A549 treated with AZD9567 at 1 μM for 4 hours (cell line): ENCODE data around the gene RAET1E. TPM values are rescaled to one million over a fixed set of nuclear protein-coding genes. Genes with fewer than 3 reads are reported as not detected.

ENCODE experiments used
- total RNA-seq: library from RNA; stranded (reverse); fragments of 200-300 nt; extraction: Qiagen RNA extraction; gene quantifications from 5 replicates; pipeline ENCODE4 v1.2.3, GENCODE V29; 2022; ENCODE audit not compliant: insufficient read depth

Gene RAET1E, protein sequence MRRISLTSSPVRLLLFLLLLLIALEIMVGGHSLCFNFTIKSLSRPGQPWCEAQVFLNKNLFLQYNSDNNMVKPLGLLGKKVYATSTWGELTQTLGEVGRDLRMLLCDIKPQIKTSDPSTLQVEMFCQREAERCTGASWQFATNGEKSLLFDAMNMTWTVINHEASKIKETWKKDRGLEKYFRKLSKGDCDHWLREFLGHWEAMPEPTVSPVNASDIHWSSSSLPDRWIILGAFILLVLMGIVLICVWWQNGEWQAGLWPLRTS
- 1.5 to 2.9 TPM (median 1.9 TPM) in 4 of 5 replicates, not detected in the other for total RNA-seq

DNA sequence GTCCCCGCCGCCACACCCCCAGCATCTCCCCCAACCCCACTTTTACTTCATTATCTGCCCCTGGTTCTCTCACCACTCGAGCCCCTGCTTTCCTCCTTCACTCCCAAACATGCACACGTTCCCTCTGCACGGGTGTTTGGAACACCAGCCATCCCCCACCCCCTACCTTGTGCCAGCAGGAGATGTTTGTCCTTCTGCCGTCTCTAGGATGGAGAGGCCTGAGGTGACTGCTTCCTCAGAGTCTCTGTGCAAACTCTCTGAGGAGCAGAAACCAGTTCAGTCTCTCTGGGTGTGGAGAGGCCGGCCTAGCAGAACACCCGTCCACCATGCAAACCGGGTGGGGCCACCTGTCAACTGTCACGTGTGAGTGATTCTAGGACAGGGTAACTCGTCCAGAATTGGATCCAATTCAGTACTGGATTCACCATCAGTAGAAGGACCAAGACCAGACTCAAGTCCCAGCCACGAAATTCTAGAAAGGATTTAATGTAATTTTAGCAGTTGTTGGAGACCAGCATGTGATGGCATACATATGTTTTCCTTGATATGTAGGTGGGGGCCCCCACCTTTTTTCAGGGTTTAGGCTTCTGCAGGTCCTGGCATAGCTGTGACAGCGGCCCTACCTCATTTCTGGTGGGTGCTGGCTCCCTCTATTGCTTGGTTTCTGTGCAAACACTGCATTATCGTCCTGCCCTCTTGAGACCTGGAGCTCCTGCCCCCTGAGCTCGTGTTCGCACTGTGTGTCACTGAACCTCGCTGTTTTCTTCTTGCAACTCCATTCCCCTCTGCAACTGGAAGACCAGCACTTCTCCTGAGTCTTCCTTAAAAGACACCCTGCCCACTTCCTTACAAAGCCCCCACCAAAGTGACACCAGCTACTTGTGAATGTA lies at the start of gene RAET1E:
Gene RAET1E (minus strand): TSS at position 259 of the 890 bp plus-strand sequence. CDS start 7,212 bp downstream, outside the sequence.

GRCh38 chr6:149941583-149942460 lies 43.9 kb upstream of the RAET1E start, which contains the start of gene ULBP2:
Gene ULBP2 (plus strand): TSS chr6:149942014. CDS start chr6:149942073, 59 bp downstream.

GRCh38 chr6:149922642-149923326 lies 24.9 kb upstream of the RAET1E start, which contains the start of gene RAET1G:
Gene RAET1G (minus strand): TSS chr6:149923121. CDS start chr6:149923010, 111 bp downstream.

DNA sequence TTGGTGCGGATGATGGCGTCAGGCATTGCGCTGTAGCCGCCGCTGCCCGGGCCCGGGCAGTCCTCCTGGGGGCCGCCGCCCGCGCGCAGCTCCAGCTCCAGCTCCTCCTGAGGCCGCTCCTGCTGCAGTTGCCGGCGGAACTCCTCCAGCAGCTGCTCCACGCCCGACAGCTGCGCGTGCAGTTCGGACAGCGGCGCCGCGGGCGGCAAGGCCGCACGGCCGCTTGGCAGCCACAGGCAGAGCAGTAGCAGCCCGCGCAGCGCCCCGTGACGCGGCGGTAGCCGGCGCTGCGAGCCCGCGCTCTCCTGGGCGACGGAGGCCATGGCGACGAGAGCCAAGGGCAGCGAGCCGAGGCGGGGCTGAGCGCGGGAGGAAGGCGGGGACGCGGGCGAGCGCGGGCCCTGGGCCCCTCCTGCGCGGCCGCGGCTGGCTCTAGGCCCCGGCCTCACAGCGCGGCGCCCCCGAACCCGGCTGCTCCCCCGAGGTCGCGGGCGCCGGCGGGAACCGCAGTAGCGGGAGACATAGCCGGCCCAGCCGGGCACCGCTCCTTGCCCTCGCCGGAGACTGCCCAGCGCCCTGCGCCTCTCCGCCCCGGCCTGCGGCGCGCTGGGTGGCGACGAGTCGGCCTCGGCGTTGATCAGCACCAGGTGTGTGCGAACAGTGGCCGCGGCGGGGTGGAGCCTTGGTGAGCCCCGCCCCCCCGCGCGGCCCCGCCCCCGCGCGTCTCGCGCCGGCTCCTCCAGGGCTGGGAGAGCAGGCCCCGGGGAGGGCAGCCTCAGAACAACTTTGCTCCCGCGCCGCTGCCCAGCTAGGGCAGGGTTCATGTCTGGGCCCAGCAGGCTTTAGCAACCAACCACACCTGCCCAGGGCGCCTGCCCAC lies 34.0 kb downstream of the RAET1E start, which contains the start of gene LRP11:
Gene LRP11 (minus strand): TSS at position 662 of the 880 bp plus-strand sequence. CDS start 339 bp downstream, at position 323.

Other genes starting within 250 kb of the RAET1E start
- gene KATNA1, start 249.4 kb downstream of the RAET1E start, total RNA-seq = 10.4 to 14.7 TPM (median 11.5 TPM) in 5 replicates
- 6.0 to 8.9 TPM (median 8.2 TPM) in 5 replicates for gene LATS1, start 180.0 kb downstream of the RAET1E start, total RNA-seq
- 13.3 to 25.3 TPM (median 15.6 TPM) in 5 replicates for gene NUP43, start 151.6 kb downstream of the RAET1E start, total RNA-seq
- 86.1 to 106 TPM (median 88.8 TPM) in 5 replicates for gene PCMT1, start 148.4 kb downstream of the RAET1E start, total RNA-seq
- gene LRP11, start 33.8 kb downstream of the RAET1E start, total RNA-seq = 25.2 to 36.5 TPM (median 34.9 TPM) in 5 replicates
- 5.5 to 10.7 TPM (median 8.6 TPM) in 5 replicates for gene RAET1G, start 25.0 kb upstream of the RAET1E start, total RNA-seq
- 2.1 to 4.5 TPM (median 3.7 TPM) in 5 replicates for gene ULBP2, start 43.9 kb upstream of the RAET1E start, total RNA-seq
- gene ULBP1, start 65.8 kb upstream of the RAET1E start, total RNA-seq = 0.61 to 0.91 TPM (median 0.79 TPM) in 5 replicates
- gene RAET1L, start 127.4 kb upstream of the RAET1E start, total RNA-seq = 0.27 to 0.49 TPM (median 0.38 TPM) in 4 of 5 replicates, not detected in the other
- gene ULBP3, start 171.0 kb upstream of the RAET1E start, total RNA-seq = 3.2 to 7.8 TPM (median 3.7 TPM) in 5 replicates
- 1.2 to 2.2 TPM (median 2.0 TPM) in 5 replicates for gene PPP1R14C, start 244.9 kb upstream of the RAET1E start, total RNA-seq